SH-SY5Y (cell line): ENCODE measurements around the gene SNAPC1.

Source experiments
- GATA2 ChIP-seq: IDR thresholded peaks from 2 replicates; pipeline ENCODE4 v1.6.1; 2011; ENCODE audit warnings: mild to moderate bottlenecking, low read depth, low read length
- GATA3 ChIP-seq: IDR thresholded peaks from 2 replicates; pipeline ENCODE4 v1.6.1; 2011; ENCODE audit warnings: low read depth, mild to moderate bottlenecking, low read length, moderate library complexity

DNA sequence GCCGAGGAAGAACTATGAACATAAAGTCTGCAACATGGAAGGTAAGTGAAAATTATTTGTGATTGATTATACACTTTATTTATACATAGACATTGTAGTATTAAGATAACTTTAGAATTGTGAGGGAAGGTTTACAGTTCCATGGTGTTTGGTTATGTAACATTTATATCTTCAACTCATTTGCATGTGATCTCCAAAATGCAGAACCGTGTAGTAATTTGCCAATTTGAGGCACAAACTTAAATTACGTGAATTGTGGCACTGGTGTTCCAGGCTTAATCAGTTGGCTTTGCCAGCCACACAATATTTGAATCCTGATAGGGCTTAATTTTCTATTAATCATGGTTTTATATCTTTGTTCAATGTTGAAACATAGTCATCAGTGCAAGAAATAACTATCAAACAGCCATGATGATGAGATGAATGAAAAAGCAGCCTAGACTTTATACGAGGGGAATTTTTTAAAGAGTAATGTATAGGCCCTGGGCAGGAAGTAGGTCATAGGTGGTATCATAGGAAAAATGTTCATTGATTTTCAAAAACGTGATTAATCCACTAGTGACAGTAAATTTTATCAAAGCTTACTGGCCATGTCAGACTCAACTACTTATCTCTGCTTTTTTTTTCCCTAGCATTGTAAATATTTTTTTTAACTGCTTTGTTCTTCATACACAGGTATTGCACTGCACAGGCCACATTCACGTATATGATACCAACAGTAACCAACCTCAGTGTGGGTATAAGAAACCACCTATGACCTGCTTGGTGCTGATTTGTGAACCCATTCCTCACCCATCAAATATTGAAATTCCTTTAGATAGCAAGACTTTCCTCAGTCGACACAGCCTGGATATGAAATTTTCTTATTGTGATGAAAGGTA is 35.2 kb upstream of the SNAPC1 start:
- TF ChIP-seq GATA2 = no peak
- TF ChIP-seq GATA3 = no peak
